ENCODE data around the gene DHDDS.

DHDDS gene

GRCh38 chr1:26449868-26450267 lies 17.7 kb downstream of the DHDDS start:
- no peak for DNase-seq (ENCODE audit: low read depth)
- TF ChIP-seq CTCF (IDR thresholded peaks at IDR 0.05; ENCODE audit: low read length, missing control alignments) = no peak

GRCh38 chr1:26450908-26451307 lies 18.8 kb downstream of the DHDDS start:
- no peak for TF ChIP-seq CTCF (IDR thresholded peaks at IDR 0.05; ENCODE audit: low read length, missing control alignments)
- no peak for DNase-seq (ENCODE audit: low read depth)
- no peak overlapping the region for H3K4me3 ChIP-seq (replicated peaks; ENCODE audit: low read depth, low read length)

More at GRCh38 chr1:26449868-26450267, 17.7 kb downstream of the DHDDS start:
- H3K4me3 ChIP-seq (replicated peaks; ENCODE audit: low read depth, low read length) = no peak overlapping the region

- DNase-seq (ENCODE audit: low read depth) = no peak
- no peak for TF ChIP-seq CTCF (IDR thresholded peaks at IDR 0.05; ENCODE audit: low read length, missing control alignments)
- no peak overlapping the region for H3K4me3 ChIP-seq (replicated peaks; ENCODE audit: low read depth, low read length)
Observed at GRCh38 chr1:26452459-26453183, 20.5 kb downstream of the DHDDS start.

GRCh38 chr1:26459148-26459547 lies 27.0 kb downstream of the DHDDS start:
- no peak for DNase-seq (ENCODE audit: low read depth)
- no peak for TF ChIP-seq CTCF (IDR thresholded peaks at IDR 0.05; ENCODE audit: low read length, missing control alignments)

GRCh38 chr1:26459573-26460031 lies 27.5 kb downstream of the DHDDS start:
- no peak for DNase-seq (ENCODE audit: low read depth)
- no peak overlapping the region for H3K4me3 ChIP-seq (replicated peaks; ENCODE audit: low read depth, low read length)
- no peak for TF ChIP-seq CTCF (IDR thresholded peaks at IDR 0.05; ENCODE audit: low read length, missing control alignments)

More at GRCh38 chr1:26459148-26459547, 27.0 kb downstream of the DHDDS start:
- H3K4me3 ChIP-seq (replicated peaks; ENCODE audit: low read depth, low read length) = no peak overlapping the region

- no peak overlapping the region for H3K4me3 ChIP-seq (replicated peaks; ENCODE audit: low read depth, low read length)
- no peak for TF ChIP-seq CTCF (IDR thresholded peaks at IDR 0.05; ENCODE audit: low read length, missing control alignments)
- DNase-seq (ENCODE audit: low read depth) = no peak
Observed at GRCh38 chr1:26468911-26469310, 36.8 kb downstream of the DHDDS start.

- no peak for TF ChIP-seq CTCF (IDR thresholded peaks at IDR 0.05; ENCODE audit: low read length, missing control alignments)
- DNase-seq (ENCODE audit: low read depth) = no peak
- H3K4me3 ChIP-seq (replicated peaks; ENCODE audit: low read depth, low read length) = no peak overlapping the region
Observed at GRCh38 chr1:26469558-26469957, 37.4 kb downstream of the DHDDS start.
